ENCODE measurements around the gene NUDT8.
A peak's percentile ranks its signal among the peaks of the same experiment; 100 is the strongest.

NUDT8 gene

GRCh38 chr11:67631853-67632174 lies 2.1 kb upstream of the NUDT8 start:
- Histone ChIP-seq H3F3A (ENCODE audit: insufficient read depth, low read length) (no peaks in the 10 kb centered on the region), H3K9me3 (ENCODE audit: low read length) (no peaks in the 10 kb centered on the region), H3K27me3 (ENCODE audit: insufficient read depth, low read length) (peaks cover 6% of the 10 kb centered on the region; the same call in 1 of the 2 replicates), H3K36me3 (ENCODE audit: insufficient read depth, low read length) (no peaks in the 10 kb centered on the region), H3K4me2 (ENCODE audit: low read length) (no peak overlapping the region), H3K4me3 (ENCODE audit: low read depth, low read length, poor library complexity, severe bottlenecking) (no peak overlapping the region), H3K9me2 (ENCODE audit: low read depth, low read length) (no peaks in the 10 kb centered on the region), H3K27ac (ENCODE audit: low read depth, low read length, poor library complexity, severe bottlenecking) (no peak overlapping the region), H3K4me1 (ENCODE audit: insufficient read depth, low read length, severe bottlenecking) (peaks cover 18% of the 10 kb centered on the region), H3K9ac (ENCODE audit: low read length) (no peak overlapping the region), H3K79me2 (ENCODE audit: insufficient read depth, low read length) (no peaks in the 10 kb centered on the region), H4K20me1 (ENCODE audit: insufficient read depth, low read length) (no peaks in the 10 kb centered on the region), H2AFZ (ENCODE audit: low read length) (no peak overlapping the region)
- no peak for TF ChIP-seq EZH2 (IDR thresholded peaks at IDR 0.05; ENCODE audit: borderline replicate concordance, low read length)
- TF ChIP-seq, protein P1, sequence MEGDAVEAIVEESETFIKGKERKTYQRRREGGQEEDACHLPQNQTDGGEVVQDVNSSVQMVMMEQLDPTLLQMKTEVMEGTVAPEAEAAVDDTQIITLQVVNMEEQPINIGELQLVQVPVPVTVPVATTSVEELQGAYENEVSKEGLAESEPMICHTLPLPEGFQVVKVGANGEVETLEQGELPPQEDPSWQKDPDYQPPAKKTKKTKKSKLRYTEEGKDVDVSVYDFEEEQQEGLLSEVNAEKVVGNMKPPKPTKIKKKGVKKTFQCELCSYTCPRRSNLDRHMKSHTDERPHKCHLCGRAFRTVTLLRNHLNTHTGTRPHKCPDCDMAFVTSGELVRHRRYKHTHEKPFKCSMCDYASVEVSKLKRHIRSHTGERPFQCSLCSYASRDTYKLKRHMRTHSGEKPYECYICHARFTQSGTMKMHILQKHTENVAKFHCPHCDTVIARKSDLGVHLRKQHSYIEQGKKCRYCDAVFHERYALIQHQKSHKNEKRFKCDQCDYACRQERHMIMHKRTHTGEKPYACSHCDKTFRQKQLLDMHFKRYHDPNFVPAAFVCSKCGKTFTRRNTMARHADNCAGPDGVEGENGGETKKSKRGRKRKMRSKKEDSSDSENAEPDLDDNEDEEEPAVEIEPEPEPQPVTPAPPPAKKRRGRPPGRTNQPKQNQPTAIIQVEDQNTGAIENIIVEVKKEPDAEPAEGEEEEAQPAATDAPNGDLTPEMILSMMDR (IDR thresholded peaks at IDR 0.05; ENCODE audit: low read length) = no peak

- no peaks in the 10 kb centered on the region for H3K79me2 ChIP-seq (ENCODE audit: insufficient read depth, low read length)
- H3K36me3 ChIP-seq (ENCODE audit: insufficient read depth, low read length) = no peaks in the 10 kb centered on the region
- H4K20me1 ChIP-seq (ENCODE audit: insufficient read depth, low read length) = no peaks in the 10 kb centered on the region
- no peaks in the 10 kb centered on the region for H3F3A ChIP-seq (ENCODE audit: insufficient read depth, low read length)
- no peak overlapping the region for H3K4me2 ChIP-seq (ENCODE audit: low read length)
- no peaks in the 10 kb centered on the region for H3K9me2 ChIP-seq (ENCODE audit: low read depth, low read length)
- 0 out of 2 replicates have a peak, but pooled peaks cover 4% of the 10 kb centered on the region for H3K27me3 ChIP-seq (ENCODE audit: insufficient read depth, low read length)
- H3K9me3 ChIP-seq (ENCODE audit: low read length) = no peaks in the 10 kb centered on the region
- TF ChIP-seq, protein P1 (IDR thresholded peaks at IDR 0.05; ENCODE audit: low read length) = no peak
- no peak for TF ChIP-seq EZH2 (IDR thresholded peaks at IDR 0.05; ENCODE audit: borderline replicate concordance, low read length)
- H3K9ac ChIP-seq (ENCODE audit: low read length) = no peak overlapping the region
- no peak overlapping the region for H2AFZ ChIP-seq (ENCODE audit: low read length)
- H3K4me1 ChIP-seq (ENCODE audit: insufficient read depth, low read length, severe bottlenecking) = peaks cover 18% of the 10 kb centered on the region
- no peak overlapping the region for H3K4me3 ChIP-seq (ENCODE audit: low read depth, low read length, poor library complexity, severe bottlenecking)
- no peak overlapping the region for H3K27ac ChIP-seq (ENCODE audit: low read depth, low read length, poor library complexity, severe bottlenecking)
Measured at GRCh38 chr11:67631411-67631810, 1.7 kb upstream of the NUDT8 start.

- Histone ChIP-seq H3K4me3 (ENCODE audit: low read depth, low read length, poor library complexity, severe bottlenecking) (peak overlapping the region; percentile 71), H4K20me1 (ENCODE audit: insufficient read depth, low read length) (no peaks in the 10 kb centered on the region), H3K36me3 (ENCODE audit: insufficient read depth, low read length) (no peaks in the 10 kb centered on the region), H3K27ac (ENCODE audit: low read depth, low read length, poor library complexity, severe bottlenecking) (no peak overlapping the region), H3F3A (ENCODE audit: insufficient read depth, low read length) (no peaks in the 10 kb centered on the region), H3K4me2 (ENCODE audit: low read length) (peak overlapping the region; percentile 94), H3K27me3 (ENCODE audit: insufficient read depth, low read length) (0 out of 2 replicates have a peak, but pooled peaks cover 4% of the 10 kb centered on the region), H3K4me1 (ENCODE audit: insufficient read depth, low read length, severe bottlenecking) (peaks cover 18% of the 10 kb centered on the region), H2AFZ (ENCODE audit: low read length) (no peak overlapping the region), H3K79me2 (ENCODE audit: insufficient read depth, low read length) (no peaks in the 10 kb centered on the region), H3K9me2 (ENCODE audit: low read depth, low read length) (no peaks in the 10 kb centered on the region), H3K9ac (ENCODE audit: low read length) (peak overlapping the region; percentile 68; the same call in 1 of the 2 replicates), H3K9me3 (ENCODE audit: low read length) (no peaks in the 10 kb centered on the region)
- no peak for TF ChIP-seq EZH2 (IDR thresholded peaks at IDR 0.05; ENCODE audit: borderline replicate concordance, low read length)
- TF ChIP-seq, protein P1 (IDR thresholded peaks at IDR 0.05; ENCODE audit: low read length) = no peak
Measured at GRCh38 chr11:67630943-67631331, 1.2 kb upstream of the NUDT8 start.
